ENCODE data around the gene CTDP1.

The CTDP1 gene

GRCh38 chr18:79754831-79755351, 75.3 kb downstream of the CTDP1 start:
- no peak overlapping the region for H3K4me3 ChIP-seq (ENCODE audit: low read depth, low read length)
- TF ChIP-seq CTCF (IDR thresholded peaks at IDR 0.05; ENCODE audit: low read depth, low read length) = no peak

GRCh38 chr18:79755496-79756142, 76.0 kb downstream of the CTDP1 start:
- no peak for TF ChIP-seq CTCF (IDR thresholded peaks at IDR 0.05; ENCODE audit: low read depth, low read length)
- no peak overlapping the region for H3K4me3 ChIP-seq (ENCODE audit: low read depth, low read length)

GRCh38 chr18:79756143-79756500, 76.5 kb downstream of the CTDP1 start:
- H3K4me3 ChIP-seq (ENCODE audit: low read depth, low read length) = no peak overlapping the region
- TF ChIP-seq CTCF (IDR thresholded peaks at IDR 0.05; ENCODE audit: low read depth, low read length) = no peak

- no peak for TF ChIP-seq CTCF (IDR thresholded peaks at IDR 0.05; ENCODE audit: low read depth, low read length)
- no peak overlapping the region for H3K4me3 ChIP-seq (ENCODE audit: low read depth, low read length)
These were observed 77.2 kb downstream of the CTDP1 start for GRCh38 chr18:79756826-79757225.

GRCh38 chr18:79760348-79760747, 80.7 kb downstream of the CTDP1 start:
- H3K4me3 ChIP-seq (ENCODE audit: low read depth, low read length) = no peak overlapping the region
- no peak for TF ChIP-seq CTCF (IDR thresholded peaks at IDR 0.05; ENCODE audit: low read depth, low read length)

GRCh38 chr18:79760881-79761280, 81.3 kb downstream of the CTDP1 start:
- no peak for TF ChIP-seq CTCF (IDR thresholded peaks at IDR 0.05; ENCODE audit: low read depth, low read length)
- H3K4me3 ChIP-seq (ENCODE audit: low read depth, low read length) = no peak overlapping the region

GRCh38 chr18:79763407-79763806, 83.8 kb downstream of the CTDP1 start:
- TF ChIP-seq CTCF (IDR thresholded peaks at IDR 0.05; ENCODE audit: low read depth, low read length) = no peak
- no peak overlapping the region for H3K4me3 ChIP-seq (ENCODE audit: low read depth, low read length)
